Measurements from ENCODE around the gene ZNF786. TPM values are rescaled to one million over a fixed set of nuclear protein-coding genes. Genes with fewer than 3 reads are reported as not detected.

The ZNF786 gene
- total RNA-seq, 1 donor from 2014 or later = 10.2 TPM

GRCh38 chr7:149104214-149104613 is 13.7 kb upstream of the ZNF786 start:
- no peaks in the 10 kb centered on the region for H3K9me3 Mint-ChIP-seq (ENCODE audit: unreplicated experiment)
- no peaks in the 10 kb centered on the region for H3K4me1 Mint-ChIP-seq (ENCODE audit: unreplicated experiment)
- DNase-seq (ENCODE audit: extremely low spot score, unreplicated experiment) = no peak
- H3K36me3 Mint-ChIP-seq (ENCODE audit: unreplicated experiment) = peaks cover 14% of the 10 kb centered on the region
- H3K27me3 Mint-ChIP-seq (ENCODE audit: unreplicated experiment) = no peaks in the 10 kb centered on the region
- no peak overlapping the region for H3K27ac Mint-ChIP-seq (ENCODE audit: unreplicated experiment)
- TF ChIP-seq CTCF (IDR thresholded peaks at IDR 0.05) = no peak
- no peak overlapping the region for H3K4me3 Mint-ChIP-seq (ENCODE audit: unreplicated experiment)

- Mint-ChIP-seq H3K27me3 (ENCODE audit: unreplicated experiment) (no peaks in the 10 kb centered on the region), H3K36me3 (ENCODE audit: unreplicated experiment) (peaks cover 14% of the 10 kb centered on the region), H3K27ac (ENCODE audit: unreplicated experiment) (no peak overlapping the region), H3K4me3 (ENCODE audit: unreplicated experiment) (no peak overlapping the region), H3K9me3 (ENCODE audit: unreplicated experiment) (no peaks in the 10 kb centered on the region), H3K4me1 (ENCODE audit: unreplicated experiment) (no peaks in the 10 kb centered on the region)
- no peak for DNase-seq (ENCODE audit: extremely low spot score, unreplicated experiment)
- TF ChIP-seq CTCF (IDR thresholded peaks at IDR 0.05) = no peak
These were observed 12.9 kb upstream of the ZNF786 start for GRCh38 chr7:149103424-149103823.

- no peak overlapping the region for H3K27ac Mint-ChIP-seq (ENCODE audit: unreplicated experiment)
These were observed 12.1 kb upstream of the ZNF786 start for GRCh38 chr7:149102666-149103065.

GRCh38 chr7:149100821-149101220 is 10.3 kb upstream of the ZNF786 start:
- no peak overlapping the region for H3K4me3 Mint-ChIP-seq (ENCODE audit: unreplicated experiment)
- H3K9me3 Mint-ChIP-seq (ENCODE audit: unreplicated experiment) = no peaks in the 10 kb centered on the region
- H3K27ac Mint-ChIP-seq (ENCODE audit: unreplicated experiment) = no peak overlapping the region
- no peak for TF ChIP-seq CTCF (IDR thresholded peaks at IDR 0.05)
- H3K27me3 Mint-ChIP-seq (ENCODE audit: unreplicated experiment) = no peaks in the 10 kb centered on the region
- peaks cover 14% of the 10 kb centered on the region for H3K36me3 Mint-ChIP-seq (ENCODE audit: unreplicated experiment)
- peaks cover 3% of the 10 kb centered on the region for H3K4me1 Mint-ChIP-seq (ENCODE audit: unreplicated experiment)
- DNase-seq (ENCODE audit: extremely low spot score, unreplicated experiment) = no peak

More at GRCh38 chr7:149102666-149103065, 12.1 kb upstream of the ZNF786 start:
- Mint-ChIP-seq H3K36me3 (ENCODE audit: unreplicated experiment) (peaks cover 14% of the 10 kb centered on the region), H3K4me1 (ENCODE audit: unreplicated experiment) (no peaks in the 10 kb centered on the region), H3K4me3 (ENCODE audit: unreplicated experiment) (no peak overlapping the region), H3K9me3 (ENCODE audit: unreplicated experiment) (no peaks in the 10 kb centered on the region), H3K27me3 (ENCODE audit: unreplicated experiment) (no peaks in the 10 kb centered on the region)
- no peak for TF ChIP-seq CTCF (IDR thresholded peaks at IDR 0.05)
- no peak for DNase-seq (ENCODE audit: extremely low spot score, unreplicated experiment)

- Mint-ChIP-seq H3K4me1 (ENCODE audit: unreplicated experiment) (peaks cover 3% of the 10 kb centered on the region), H3K4me3 (ENCODE audit: unreplicated experiment) (no peak overlapping the region), H3K36me3 (ENCODE audit: unreplicated experiment) (peaks cover 10% of the 10 kb centered on the region)
These were observed 8.5 kb upstream of the ZNF786 start for GRCh38 chr7:149099058-149099457.

More at GRCh38 chr7:149099058-149099457, 8.5 kb upstream of the ZNF786 start:
- no peaks in the 10 kb centered on the region for H3K9me3 Mint-ChIP-seq (ENCODE audit: unreplicated experiment)
- no peak overlapping the region for H3K27ac Mint-ChIP-seq (ENCODE audit: unreplicated experiment)
- no peak for TF ChIP-seq CTCF (IDR thresholded peaks at IDR 0.05)
- DNase-seq (ENCODE audit: extremely low spot score, unreplicated experiment) = no peak
- no peaks in the 10 kb centered on the region for H3K27me3 Mint-ChIP-seq (ENCODE audit: unreplicated experiment)

Measured in osteocyte (in vitro differentiated cells).